Subcutaneous adipose tissue (tissue), 4 donors: ENCODE measurements around the gene PAFAH1B1. TPM values are rescaled to one million over a fixed set of nuclear protein-coding genes. Genes with fewer than 3 reads are reported as not detected.

Experiments
- total RNA-seq, 4 donors: library from RNA; depleted of rRNA; stranded (reverse); fragments of >200 nt; gene quantifications; one replicate each; pipeline ENCODE4 v1.1.0, GENCODE V29; 2016
- TF ChIP-seq, protein P1 (sequence below): fragments of 450-650 bp; IDR thresholded peaks from one replicate; pipeline ENCODE4 v1.5.1; 2016; ENCODE audit warnings: low read depth, mild to moderate bottlenecking, control low read depth, antibody characterized with exemption, moderate library complexity

PAFAH1B1 gene
- total RNA-seq, 4 donors from 2014 or later, result 102 to 145 (median 138) TPM

DNA sequence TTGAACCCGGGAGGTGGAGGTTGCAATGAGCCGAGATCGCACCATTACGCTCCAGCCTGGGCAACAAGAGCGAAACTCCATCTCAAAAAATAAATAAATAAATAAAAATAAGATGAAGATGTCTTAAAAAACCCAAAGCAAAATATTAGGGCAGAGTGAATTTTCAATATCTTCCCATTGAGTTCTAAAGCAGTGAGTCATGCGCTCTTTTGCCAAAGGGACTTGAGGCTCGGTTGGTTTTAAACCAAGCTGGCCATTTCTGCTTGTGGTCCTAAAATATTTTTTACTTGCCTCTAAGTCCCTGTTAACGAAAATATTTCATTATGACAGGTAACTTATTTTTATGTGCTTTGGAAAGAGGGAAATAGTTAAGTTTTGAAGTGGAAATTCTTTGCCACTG is 4.7 kb downstream of the PAFAH1B1 start:
- TF ChIP-seq, protein P1, sequence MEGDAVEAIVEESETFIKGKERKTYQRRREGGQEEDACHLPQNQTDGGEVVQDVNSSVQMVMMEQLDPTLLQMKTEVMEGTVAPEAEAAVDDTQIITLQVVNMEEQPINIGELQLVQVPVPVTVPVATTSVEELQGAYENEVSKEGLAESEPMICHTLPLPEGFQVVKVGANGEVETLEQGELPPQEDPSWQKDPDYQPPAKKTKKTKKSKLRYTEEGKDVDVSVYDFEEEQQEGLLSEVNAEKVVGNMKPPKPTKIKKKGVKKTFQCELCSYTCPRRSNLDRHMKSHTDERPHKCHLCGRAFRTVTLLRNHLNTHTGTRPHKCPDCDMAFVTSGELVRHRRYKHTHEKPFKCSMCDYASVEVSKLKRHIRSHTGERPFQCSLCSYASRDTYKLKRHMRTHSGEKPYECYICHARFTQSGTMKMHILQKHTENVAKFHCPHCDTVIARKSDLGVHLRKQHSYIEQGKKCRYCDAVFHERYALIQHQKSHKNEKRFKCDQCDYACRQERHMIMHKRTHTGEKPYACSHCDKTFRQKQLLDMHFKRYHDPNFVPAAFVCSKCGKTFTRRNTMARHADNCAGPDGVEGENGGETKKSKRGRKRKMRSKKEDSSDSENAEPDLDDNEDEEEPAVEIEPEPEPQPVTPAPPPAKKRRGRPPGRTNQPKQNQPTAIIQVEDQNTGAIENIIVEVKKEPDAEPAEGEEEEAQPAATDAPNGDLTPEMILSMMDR, result no peak

- TF ChIP-seq, protein P1, result no peak
Measured at GRCh38 chr17:2602597-2603017, 9.2 kb downstream of the PAFAH1B1 start.

- TF ChIP-seq, protein P1, result no peak
Measured at GRCh38 chr17:2608350-2608913, 15.0 kb downstream of the PAFAH1B1 start.

GRCh38 chr17:2609091-2609490 is 15.6 kb downstream of the PAFAH1B1 start:
- TF ChIP-seq, protein P1, result no peak

DNA sequence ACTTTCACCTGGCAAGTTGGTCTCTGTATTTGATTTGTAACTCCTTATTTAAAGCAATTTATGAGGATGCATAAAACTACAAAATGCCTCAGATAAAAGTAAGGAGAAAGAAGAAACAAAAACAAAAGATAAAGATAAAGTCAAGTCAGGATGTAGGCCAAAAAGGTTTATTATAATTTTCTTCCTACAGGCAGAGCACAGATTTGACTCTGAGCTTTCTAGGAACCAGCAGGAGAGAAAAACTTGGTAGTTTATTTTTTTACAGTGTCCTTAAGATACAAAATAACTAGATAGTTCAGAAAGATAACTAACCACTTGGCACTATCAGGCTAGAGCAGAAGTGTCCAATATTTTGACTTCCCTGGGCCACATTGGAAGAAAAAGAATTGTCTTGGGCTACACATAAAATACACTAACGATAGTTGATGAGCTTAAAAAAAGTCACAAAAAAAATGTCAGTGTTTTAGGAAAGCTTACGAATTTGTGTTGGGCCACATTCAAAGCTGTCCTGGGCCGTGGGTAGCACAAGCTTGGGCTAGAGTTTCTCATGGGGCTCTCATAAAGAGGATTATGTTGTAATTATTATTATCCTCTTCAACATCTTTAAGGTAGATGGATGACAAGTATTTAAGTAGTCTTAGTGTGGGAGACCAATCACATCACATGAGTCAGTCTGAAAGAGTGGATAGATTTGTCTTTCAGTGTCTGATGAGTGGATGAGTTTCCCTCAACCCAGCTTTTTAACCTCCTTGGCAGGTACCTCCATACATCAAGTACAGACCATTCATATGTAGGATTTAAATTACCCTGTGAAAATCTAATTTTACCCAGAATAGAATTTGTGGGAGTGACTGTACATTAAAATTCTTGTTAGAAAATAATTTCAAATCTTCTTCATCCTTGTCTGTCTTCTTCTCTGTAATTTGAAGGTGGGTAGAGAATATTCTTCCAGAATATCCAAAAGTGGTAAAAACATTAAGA is 17.0 kb downstream of the PAFAH1B1 start:
- TF ChIP-seq, protein P1, result no peak

DNA sequence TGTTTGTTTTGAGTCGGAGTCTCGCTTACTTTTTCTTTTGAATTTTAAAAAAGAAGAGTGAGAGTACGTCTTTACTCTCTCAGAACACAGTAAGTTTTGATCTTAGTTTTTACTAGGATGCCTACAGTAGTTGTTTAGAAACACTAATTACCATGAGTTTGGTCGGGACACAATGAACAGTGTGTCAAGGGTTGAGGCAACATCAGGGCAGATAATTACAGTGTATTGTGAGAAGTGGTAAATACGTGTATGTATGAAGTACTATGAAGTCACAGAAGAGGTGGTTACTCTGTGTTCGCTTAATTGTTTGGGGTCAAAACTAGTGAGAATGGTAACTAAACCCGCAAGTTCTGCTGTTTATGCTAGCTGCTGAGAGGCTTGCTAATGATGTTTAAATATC is 18.2 kb downstream of the PAFAH1B1 start:
- TF ChIP-seq, protein P1, result no peak

DNA sequence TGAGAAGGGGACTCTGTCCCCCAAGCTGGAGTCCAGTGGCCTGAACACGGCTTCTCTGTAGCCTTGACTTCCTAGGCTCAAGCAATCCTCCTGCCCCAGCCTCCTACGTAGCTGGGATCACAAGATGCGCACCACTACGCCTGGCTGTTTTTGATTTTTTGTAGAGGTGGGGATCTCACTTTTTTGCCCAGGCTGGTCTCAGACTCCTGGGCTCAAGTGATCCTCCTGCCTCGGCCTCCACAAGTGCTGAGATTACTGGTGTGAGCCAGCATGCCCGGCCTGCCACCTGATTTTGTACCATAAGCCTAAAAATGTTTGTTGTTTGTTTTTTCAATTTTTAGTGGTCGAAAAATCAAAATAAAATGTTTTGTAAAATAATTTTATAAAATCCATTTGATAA is 19.2 kb downstream of the PAFAH1B1 start:
- TF ChIP-seq, protein P1, result no peak
